Prostate gland (tissue), 2 donors: ENCODE data around the gene SEMA4G.

Experiments used
- CTCF ChIP-seq, 4 experiments: fragments of 200-600 bp in 2 of 4; fragments of 450-650 bp in 2 of 4; sonication (generic) in 2 of 4; IDR thresholded peaks; 1 replicate in 3 of 4; 2 replicates in 1 of 4; pipeline ENCODE4 v1.5.1; 2016 to 2019; ENCODE audit warnings: antibody characterized with exemption in 4 of 4, mild to moderate bottlenecking in 2 of 4, moderate library complexity in 2 of 4
- POLR2A ChIP-seq: fragments of 450-650 bp; IDR thresholded peaks from one replicate; pipeline ENCODE4 v1.6.1; 2016; ENCODE audit warnings: antibody characterized with exemption, mild to moderate bottlenecking
- POLR2AphosphoS5 ChIP-seq: sonication (generic); formaldehyde crosslinking; IDR thresholded peaks from one replicate; pipeline ENCODE4 v1.6.1; 2017; ENCODE audit warnings: antibody characterized with exemption

DNA sequence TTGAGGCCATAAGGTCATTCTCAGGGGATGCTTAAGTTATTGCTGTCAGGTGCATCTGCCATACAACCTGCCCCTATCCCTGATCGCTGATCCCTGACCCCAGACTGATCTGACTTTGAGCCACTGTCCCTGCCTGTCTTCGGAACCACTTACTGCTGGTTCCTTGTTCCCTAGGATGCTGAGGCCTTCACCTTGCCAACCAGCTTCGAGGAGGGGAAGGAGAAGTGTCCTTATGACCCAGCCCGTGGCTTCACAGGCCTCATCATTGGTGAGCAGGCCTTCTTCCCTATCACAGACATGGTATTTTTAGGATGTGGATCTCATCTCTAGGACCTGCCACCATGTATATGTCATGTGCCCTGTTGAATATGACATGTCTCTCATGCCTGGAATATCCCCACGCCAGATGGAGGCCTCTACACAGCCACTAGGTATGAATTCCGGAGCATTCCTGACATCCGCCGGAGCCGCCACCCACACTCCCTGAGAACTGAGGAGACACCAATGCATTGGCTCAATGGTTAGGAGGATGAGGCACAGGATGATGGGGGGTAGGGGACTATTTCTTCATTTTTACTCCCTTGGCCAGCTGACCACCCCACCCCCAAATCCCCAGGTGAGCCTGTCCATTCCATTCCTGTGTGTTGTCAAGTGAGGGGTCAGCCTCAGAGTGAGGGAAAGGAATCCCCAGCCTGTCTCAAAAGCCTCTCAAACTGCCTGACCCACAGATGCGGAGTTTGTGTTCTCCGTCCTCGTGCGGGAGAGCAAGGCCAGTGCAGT lies 9.0 kb downstream of the SEMA4G start:
- TF ChIP-seq CTCF (IDR thresholded peaks at IDR 0.05), result no peak
- TF ChIP-seq POLR2AphosphoS5, result no peak
- no peak for TF ChIP-seq POLR2A
